NCI-H345 treated with DMSO at 0.1 percent for 48 hours (cell line): ENCODE measurements around the gene BLACAT1.
"Not testable (repeated sequence)": the region's sequence is repeated elsewhere in the genome, so short reads cannot be mapped to it uniquely, and the experiment has no call there.

Experiments
- DNase-seq: peaks from one replicate; lab custom pipeline; 2025; ENCODE audit not compliant: unreplicated experiment; lab: John Stamatoyannopoulos, UW

The BLACAT1 gene

GRCh38 chr1:205484985-205485967 lies 29.4 kb upstream of the BLACAT1 start:
- peak; percentile 50 for DNase-seq

GRCh38 chr1:205483372-205483771 lies 27.5 kb upstream of the BLACAT1 start:
- no peak for DNase-seq

- not testable (repeated sequence) for DNase-seq
Observed at GRCh38 chr1:205482587-205482986, 26.7 kb upstream of the BLACAT1 start.

GRCh38 chr1:205481629-205482151 lies 25.8 kb upstream of the BLACAT1 start:
- peak; percentile 78 for DNase-seq

GRCh38 chr1:205481218-205481617 lies 25.4 kb upstream of the BLACAT1 start:
- no peak for DNase-seq

- DNase-seq, result no peak
Observed at GRCh38 chr1:205480349-205480985, 24.6 kb upstream of the BLACAT1 start.

- not testable (repeated sequence) for DNase-seq
Observed at GRCh38 chr1:205478985-205479384, 23.1 kb upstream of the BLACAT1 start.

- DNase-seq, result no peak
Observed at GRCh38 chr1:205477759-205478247, 22.0 kb upstream of the BLACAT1 start.

GRCh38 chr1:205477121-205477758 lies 21.4 kb upstream of the BLACAT1 start:
- no peak for DNase-seq

GRCh38 chr1:205476648-205477047 lies 20.8 kb upstream of the BLACAT1 start:
- DNase-seq, result no peak

- no peak for DNase-seq
Observed at GRCh38 chr1:205475855-205476254, 20.0 kb upstream of the BLACAT1 start.

GRCh38 chr1:205474571-205474970 lies 18.7 kb upstream of the BLACAT1 start:
- no peak for DNase-seq

GRCh38 chr1:205473966-205474365 lies 18.1 kb upstream of the BLACAT1 start:
- DNase-seq, result no peak

- no peak for DNase-seq
Observed at GRCh38 chr1:205473475-205473874, 17.6 kb upstream of the BLACAT1 start.

GRCh38 chr1:205472737-205473441 lies 17.0 kb upstream of the BLACAT1 start:
- no peak for DNase-seq

GRCh38 chr1:205470131-205470530 lies 14.3 kb upstream of the BLACAT1 start:
- DNase-seq, result no peak

GRCh38 chr1:205466595-205467220 lies 10.9 kb upstream of the BLACAT1 start:
- no peak for DNase-seq

- no peak for DNase-seq
Observed at GRCh38 chr1:205465392-205465791, 9.5 kb upstream of the BLACAT1 start.

- no peak for DNase-seq
Observed at GRCh38 chr1:205458777-205459566, 3.1 kb upstream of the BLACAT1 start.
